Measurements from ENCODE around the gene COPS9.

COPS9 gene

DNA sequence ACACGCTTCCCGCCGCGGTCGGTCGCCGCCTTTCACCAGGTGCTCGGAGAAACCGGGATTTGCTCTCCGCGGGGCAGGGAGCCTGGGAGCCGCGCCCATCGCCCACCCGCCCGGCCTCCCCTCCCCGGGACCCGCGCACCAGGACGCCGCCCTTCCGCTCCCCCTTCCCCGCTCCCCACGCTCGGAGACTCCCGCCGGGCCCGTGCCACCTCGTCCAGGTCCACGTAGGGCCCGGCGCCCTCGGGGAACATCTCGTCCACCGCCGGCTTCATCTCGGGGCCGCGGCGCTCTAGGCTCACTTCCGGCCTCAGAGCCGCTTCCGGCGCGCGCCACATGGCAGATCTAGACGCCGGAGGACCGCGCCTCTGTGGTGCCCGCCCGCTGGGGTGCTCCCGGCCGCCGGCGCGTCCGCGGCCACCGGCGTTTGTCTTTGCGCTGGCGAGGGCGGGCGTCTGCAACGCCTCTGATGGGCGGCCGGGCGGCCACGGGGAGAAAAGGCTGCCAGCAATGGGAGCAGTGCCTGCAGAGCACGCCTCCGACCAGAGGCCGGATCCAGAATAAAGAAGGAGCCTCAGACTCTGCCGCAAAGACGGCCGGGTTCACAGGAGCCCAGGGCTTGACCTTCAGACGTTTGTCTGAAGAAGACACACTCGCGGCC, at the start of gene COPS9:
COPS9 (minus strand) TSS at position 293 of the 658 bp plus-strand sequence; CDS start at position 272, 21 bp downstream.
- peak; percentile 43 for DNase-seq (ENCODE audit: low read depth)

DNA sequence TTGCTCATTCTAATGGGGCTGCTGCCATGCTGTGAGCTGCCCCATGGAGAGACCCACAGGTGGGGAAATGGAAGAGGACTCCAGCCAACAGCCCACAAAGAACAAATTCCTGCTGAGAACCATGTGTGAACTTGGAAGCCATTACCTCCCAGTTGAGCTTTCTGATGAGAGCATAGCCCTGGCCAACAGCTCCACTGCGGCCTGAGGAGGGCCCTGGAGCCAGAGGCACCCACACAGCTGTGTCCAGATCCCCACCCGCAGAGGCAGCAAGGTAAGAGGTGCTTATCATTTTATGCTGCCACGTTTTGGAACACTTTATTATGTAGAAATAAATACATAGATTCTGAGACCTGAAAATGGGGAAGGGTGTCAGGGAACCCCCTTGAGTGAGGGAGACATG, 48.6 kb upstream of the COPS9 start:
- DNase-seq (ENCODE audit: low read depth) = no peak

DNA sequence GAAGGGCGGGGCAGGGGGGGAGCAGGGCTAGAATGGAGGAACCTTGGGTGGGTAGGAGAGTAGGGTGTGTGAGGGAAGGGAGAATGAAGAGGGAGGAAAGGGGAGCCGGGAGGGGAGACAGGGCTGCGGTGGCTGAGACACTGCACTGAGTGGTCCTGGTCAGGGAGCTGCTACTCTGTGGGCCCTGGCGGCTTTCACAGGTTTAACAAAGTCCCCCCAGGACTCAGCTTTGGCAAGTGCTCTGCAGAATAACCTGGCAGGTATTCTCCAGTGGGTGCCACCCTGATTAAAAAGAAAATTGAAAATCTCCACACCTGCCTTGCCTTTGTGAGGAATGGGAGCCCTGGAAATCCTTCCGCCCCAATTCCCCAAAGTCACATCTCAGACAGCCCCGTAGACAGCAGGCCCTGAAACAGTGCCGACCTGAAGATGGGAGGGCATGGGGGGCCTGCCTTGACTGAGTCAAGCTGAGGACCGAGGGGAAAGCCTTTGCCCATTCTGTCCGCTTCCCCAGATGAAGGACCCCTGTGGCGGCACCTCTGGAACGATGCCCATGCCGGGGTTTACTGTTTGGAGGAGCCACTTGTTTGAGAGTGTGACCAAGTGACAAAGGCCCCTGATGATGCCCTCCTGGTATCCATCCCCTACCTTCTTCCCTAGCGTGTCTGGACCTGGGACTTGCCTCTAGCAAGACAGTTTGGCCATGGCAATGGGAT, 47.9 kb upstream of the COPS9 start:
- DNase-seq (ENCODE audit: low read depth) = no peak

DNA sequence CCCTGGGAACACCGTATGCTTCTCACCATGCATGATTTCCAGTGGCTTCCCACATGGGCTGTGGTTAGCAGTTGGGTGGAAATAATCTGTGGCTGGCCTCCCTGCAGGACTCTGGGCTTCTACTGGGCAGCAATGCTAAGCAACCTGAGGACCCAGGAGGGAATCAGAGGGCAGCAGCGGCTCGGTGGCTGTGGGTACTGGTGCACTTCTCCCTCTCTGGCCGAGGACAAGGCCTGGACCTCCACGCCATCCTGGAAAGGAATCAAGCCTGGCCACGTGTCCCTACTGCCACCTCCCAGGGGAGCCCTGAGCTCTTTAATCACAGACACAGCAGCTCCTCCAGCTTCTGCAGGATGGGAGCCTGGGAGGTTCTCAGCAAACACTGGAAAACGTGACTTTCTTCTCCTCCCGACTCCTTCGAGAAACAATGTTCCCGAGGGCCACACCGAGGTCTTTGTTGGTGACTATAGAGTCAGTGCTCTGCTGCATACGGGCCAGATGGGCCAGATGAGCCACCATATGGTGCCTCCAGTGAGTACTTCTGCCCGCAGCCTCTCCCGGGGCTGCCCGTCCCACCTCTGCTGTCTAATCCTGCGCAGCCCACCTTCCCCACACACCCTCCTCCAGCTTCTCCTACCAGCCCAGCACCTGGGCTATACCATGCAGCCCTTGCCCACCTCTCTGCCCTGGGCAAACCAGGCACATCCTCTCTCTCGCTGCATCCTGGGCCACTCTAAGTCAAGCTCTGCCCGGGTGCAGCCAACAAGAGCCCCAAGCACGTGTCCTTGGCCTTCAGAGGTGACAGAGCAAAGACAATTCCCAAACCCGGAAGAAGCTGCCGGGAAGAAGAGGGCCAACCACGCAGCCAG, 47.1 kb upstream of the COPS9 start:
- no peak for DNase-seq (ENCODE audit: low read depth)

DNA sequence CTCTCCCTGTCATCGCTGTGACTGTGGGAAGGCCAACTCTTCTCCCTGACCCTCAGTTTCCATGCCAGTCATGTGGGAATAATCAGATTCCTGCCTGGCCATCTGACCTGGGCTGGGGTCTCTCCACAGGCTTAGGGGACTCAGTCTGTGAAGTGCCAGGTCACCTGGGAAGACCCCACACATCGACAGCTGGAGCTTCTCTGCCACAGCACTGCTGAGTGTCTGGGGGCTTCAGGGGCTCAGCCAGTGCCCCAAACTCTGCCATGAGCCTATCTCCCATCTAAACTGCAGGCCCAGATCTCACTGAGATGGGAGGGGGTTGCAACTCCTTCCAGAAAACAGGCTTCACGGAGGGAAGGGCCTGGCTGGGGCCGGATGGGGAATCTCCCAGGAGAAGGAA, 46.4 kb upstream of the COPS9 start:
- DNase-seq (ENCODE audit: low read depth) = no peak

DNA sequence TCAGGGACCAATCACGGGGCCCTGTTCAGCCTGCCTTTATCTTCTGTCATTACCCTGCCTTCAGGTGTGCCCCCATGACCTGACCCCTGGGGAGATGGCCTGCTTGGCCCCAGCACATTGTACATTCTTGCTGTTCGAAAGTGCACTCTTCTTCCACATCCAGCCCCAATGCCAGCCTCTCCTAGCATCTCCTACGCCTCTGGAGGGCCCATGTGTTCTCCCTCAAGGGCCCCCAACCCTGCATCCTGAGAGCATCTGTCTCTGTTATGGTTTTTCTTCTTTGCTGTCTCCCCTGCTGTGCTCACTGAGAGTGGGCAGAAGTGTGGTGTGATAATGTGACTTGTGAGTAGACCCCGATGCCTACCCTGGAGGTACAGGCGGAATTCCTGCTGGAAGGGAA, 45.9 kb upstream of the COPS9 start:
- DNase-seq (ENCODE audit: low read depth) = no peak

DNA sequence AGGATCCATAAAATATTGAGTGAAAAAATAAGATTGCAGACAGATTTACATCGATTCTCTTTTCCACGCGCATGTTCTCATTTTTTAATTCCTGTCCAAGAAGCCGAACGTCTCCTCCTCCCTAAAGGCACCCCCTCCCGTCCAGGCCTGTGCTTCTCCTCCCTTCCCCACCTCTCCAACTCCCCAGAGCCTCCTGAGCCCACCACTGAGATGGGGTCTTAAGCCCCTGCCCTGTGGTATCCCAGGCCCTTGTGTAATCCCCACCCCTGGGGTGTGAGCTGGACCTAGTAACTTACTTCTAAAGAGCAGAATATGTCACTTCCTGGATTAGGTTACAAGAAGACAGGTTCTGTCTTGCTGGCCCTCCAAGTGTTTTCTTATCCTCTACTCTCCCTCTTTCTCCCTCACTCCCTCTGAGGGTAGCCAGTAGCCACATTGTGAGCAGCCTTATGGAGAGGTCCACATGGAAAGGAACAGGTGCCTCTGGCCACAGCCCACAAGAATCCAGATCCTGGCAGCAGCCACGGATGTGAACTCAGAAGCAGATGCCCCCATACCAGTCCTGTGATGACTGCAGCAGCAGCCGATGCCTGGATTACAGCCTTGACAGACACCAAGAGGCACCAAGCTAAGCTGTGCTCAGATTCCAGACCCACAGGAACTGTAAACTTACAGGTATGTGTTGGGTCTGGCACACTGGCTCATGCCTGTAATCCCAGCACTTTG, 44.0 kb upstream of the COPS9 start:
- DNase-seq (ENCODE audit: low read depth) = no peak

DNA sequence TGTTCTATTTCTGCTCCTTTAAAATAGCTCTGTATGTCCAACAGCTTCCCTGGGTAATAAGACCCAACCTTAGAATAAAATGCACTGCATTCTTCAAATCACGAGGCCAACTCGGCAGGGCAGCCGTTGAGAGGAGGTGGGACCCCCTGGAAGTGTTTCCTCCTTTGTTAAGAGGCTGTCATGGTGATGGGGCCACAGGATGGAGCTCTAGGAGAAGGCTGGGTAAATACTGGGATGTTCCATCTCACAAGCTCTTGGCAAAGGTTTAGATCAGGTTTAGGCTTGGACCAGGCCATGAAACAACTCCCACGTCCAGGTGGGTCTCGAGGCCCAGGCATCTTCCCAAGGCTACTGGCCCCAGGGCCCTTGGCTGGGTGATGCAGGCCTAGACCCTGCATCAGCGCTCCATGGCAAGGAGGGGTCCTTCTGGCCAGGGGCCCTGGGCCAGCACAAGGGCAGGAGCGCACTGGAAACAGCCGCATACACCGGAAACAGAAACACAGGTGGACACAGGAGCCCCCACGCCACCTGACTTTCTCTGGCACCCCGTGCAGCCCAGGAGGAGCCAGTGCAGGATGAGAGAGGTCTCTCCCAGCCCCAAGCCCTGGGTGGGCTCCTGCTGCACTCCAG, 43.2 kb upstream of the COPS9 start:
- DNase-seq (ENCODE audit: low read depth) = no peak

DNA sequence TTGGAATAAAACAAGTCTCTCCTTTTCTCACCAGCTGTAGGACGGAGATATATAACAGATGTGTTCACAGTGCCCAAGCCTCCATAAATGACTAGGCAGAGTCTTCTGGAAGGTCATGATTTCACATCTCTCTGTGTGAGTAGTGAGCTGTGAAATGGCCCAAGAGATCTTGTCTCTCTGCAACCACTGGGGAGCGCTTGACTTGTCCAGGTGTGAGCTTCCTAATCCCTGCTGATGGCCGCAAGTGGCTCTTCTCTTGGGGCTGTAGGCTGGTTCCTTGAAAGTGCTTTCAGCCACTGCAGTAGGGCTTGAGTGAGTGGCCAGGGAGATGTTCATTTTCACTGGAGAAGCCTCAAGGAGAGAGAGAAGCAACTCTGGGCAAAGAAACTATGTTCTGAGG, 42.5 kb upstream of the COPS9 start:
- no peak for DNase-seq (ENCODE audit: low read depth)

DNA sequence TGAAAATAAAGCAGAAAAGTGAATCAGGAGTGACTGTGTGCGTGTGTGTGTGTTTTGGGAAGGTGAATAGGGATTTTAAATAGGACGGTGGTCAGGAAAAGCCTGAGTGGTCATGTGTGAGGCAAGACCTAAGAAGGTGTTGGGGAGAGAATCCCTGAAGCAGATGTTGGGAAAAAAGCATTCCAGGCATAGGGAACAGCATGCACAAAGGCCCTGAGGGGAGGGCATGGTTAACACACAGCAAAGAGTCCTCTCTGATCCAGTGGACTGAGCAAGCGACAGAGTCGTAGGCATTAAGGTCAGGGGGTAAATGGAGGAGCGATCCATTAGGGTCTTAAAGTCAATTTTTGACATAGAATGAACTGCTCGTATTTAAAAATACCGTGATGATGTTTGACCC, 38.4 kb upstream of the COPS9 start:
- DNase-seq (ENCODE audit: low read depth) = no peak

DNA sequence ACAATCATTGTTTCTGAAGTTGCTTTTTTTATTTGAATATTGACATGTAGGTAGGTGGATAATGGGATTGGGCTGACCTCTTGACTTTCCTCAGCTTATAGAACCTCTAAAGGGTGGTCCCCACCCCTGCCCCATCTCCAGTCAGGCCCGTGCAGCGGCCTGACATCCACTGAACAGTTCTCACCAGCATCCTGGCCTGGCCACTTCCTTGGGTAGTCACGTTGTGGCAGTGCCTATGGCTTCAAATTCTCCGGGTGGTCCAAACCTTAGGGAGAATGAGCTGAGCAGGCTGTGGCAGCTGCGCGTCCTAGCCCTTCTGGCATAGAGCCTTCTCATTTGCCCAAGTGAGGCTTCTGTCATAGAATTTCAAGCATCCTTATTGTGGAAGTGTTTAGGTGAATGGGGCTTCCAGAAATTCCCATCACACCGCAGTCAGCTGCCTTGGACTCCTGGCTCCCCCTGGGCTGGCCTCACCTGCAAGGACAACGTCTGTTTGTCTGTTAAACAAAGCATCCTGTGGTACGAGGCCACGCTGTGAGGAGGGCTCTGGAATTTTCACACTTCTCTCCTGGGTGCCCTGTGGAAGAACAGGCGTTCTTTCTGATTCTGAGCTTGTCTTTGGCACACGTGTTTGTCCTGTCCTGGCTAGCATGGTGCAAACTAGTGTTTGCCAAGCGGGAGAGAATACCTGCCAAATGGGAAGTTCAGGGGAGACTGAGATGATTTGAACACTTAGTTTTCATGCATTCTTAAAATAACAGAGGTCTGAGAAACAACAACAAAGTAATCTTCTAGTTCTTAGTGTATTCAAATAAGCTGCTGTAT, 36.2 kb upstream of the COPS9 start:
- DNase-seq (ENCODE audit: low read depth) = no peak

DNA sequence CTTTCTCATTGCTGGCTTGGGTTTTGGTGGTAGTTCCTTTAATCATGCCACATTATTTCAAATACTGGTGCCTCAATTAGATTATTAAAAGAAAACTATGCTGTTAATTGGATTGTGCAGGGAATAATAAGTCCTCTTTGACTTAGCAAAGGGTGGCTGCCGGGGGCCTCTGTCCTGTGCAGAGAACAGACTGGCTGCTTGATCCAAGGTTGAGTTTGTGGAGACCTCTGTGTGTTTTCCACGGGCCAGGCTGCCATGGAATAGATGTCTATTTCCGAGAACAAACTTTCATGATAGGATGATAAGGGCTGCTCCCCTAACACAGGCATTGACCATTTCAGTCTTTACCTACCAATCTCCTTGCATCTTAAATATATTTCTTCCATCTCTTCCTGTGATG, 34.8 kb upstream of the COPS9 start:
- DNase-seq (ENCODE audit: low read depth) = no peak

DNA sequence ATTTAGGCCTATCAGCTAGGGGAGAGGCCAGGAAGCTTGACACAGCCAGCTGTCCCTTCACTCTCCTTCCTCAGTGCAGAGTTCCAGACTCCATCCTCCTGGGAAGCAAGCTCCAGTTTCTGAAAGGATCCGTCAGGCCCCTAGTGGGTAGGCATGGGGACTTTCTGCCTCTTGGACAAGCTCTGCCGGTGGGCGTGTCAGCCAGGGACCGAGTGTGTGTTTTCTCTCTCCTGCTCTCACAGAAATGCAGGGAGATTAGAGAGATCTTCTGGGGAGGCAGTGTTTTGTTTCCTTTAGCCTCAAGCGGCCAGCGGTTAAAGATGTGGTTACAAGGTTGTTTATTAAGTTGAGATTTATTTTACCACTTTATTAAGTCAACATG, 34.2 kb upstream of the COPS9 start:
- no peak for DNase-seq (ENCODE audit: low read depth)

DNA sequence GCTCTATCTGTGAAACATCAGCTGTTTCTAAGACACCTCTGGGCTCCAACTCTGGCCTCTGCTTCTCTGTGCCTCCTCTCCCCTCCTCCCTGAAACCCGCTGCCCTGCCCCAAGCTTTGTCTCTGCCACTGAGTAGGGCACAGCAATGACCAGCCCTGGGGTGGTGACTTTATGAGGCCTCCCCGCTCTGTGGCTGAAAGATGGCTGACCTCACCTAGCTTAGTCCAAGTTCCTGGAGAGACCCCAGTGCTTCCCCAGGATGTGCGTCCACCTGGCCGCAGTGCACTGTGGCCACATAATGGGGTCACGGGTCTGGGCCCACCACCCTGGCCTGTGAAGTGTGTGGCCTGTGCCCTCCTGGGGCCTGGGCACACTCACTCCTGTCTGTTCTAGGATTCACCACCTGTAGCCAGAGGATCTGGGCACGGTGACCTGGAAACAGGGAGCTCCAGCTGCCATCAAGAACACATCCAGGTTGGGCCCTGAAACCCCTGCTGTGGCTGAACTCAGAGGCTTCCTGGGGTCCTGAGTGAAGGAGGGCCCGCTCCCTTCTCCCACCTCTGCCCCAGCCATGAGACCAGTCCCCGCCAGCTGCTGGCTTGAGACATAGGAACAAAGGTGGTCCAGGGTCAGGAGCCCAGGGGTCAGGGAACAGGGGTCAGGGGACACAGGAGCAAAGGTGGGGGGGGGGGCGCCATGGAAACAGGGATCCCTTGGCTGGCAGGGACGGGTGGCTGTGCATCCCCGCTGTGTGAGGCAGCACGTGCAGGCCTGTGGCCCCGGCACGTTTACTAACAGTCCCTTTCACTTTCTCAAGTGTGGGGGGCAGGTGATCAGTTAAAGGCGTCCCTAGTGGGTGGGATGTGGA, 33.6 kb upstream of the COPS9 start:
- DNase-seq (ENCODE audit: low read depth) = no peak

DNA sequence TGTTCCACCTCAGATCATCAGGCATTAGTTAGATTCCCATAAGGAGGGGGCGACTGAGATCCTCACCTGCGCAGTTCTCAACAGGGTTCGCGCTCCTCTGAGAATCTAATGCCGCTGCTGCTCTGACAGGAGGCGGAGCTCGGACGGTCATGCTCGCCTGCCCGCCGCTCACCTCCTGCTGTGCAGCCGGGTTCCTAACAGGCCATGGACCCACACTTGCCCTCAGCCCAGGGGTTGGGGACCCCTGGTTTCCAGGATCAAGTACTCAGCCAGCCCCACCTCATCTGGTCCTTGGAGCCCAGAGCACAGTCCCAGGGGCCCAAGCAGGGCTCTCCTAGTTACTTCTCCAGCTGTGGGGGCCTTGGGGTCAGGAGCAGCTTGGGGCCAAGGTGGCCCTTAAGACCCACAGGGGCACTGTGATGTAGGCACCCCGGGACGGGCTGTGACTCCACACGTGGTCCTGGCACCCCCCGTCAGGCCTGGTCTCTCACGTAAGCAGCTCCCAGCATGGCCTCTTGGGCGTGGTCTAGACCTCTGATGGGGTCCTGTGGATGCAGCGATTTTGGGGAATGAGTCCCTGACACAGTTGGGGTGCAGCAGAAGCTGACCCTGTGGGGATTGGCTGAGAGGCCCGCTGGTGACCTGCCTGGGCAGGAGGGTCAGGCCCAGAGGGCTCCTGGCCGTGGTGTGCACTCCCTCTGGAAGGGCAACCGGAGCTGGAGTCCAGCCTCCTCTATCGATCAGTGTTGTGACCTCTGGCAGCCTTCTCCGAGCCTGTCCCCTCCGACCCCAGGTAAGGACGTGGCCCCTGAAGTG, 32.6 kb upstream of the COPS9 start:
- no peak for DNase-seq (ENCODE audit: low read depth)

DNA sequence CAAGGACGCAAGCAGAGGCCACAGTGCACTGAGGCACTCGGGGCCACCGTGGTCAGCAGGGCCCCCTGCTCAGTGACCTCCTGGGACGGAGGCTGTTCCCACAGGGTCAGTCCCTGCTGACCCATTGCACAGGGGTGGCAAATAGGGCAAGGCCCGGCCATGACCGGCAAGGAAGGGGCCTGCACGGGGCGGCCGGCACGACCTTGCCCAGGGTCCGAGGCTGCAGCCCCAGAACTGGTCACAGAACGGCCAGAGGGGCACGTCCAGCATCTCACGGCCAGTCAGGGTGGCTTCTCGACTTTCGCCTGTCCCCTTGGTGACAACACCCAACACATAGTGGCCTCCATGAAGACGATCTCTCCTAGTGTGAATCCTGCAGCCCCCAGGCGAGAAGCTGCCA, 31.9 kb upstream of the COPS9 start:
- no peak for DNase-seq (ENCODE audit: low read depth)

DNA sequence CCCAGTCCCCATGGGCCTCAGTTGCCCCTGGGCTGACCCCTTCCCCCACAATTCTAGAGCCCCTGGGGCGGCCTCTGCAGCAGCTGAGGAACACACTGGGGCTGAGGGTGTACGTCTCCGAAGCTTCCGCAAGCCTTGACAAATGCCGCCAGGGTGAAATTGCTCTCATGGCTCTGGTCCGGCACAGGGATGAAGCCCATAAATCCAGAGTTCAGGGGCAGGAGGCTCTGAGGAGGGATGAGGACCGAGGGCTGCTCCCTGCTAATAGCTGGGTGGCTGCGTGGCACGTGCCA, 31.4 kb upstream of the COPS9 start:
- no peak for DNase-seq (ENCODE audit: low read depth)

DNA sequence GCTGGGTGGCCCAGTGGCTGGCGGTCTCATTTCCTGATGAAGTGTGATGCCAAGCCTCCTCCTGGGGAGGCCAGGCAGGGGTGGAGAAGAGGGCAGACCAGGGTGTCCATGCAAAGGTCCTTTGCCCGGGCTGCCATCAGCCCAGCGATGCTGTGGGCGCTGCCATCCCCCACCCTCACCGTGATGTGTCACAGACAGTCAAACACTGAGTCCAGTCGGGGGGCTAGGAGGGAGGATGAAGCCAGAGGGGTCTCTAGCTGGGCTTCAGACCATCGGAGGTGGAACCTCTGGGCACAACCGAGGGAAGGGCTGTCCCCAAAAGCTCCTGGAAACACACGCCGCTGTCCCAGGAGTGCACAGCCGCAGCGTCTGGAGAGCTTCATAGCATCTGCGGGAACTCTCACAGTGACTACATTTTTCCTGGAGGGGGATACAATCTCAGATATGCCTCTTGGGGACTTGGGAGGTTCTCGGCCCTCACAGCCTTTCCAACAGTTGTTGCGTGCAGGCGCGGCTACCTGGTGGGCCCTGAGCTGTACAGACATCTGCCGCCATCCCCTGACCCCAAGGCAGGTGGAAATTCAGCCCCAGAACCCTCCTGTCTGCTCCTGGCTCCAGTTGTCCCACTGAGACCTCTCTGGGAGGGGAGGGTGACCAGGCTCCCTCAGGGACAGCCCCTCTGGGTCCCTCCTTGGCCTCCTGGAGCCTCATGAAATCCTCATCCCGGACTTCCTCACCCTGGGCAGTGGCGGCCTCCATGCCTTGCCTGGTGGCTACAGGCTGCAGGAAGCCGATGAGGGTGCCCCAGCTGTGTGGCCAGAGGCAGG, 30.9 kb upstream of the COPS9 start:
- DNase-seq (ENCODE audit: low read depth) = no peak
